ENCODE measurements around the gene AGBL4.

Gene AGBL4

GRCh38 chr1:48568501-48568900 lies 1455.3 kb downstream of the AGBL4 start:
- Histone ChIP-seq H3K36me3 (no peaks in the 10 kb centered on the region), H3K27me3 (no peaks in the 10 kb centered on the region), H3K9me3 (no peaks in the 10 kb centered on the region), H3K27ac (no peak overlapping the region), H3K4me1 (no peaks in the 10 kb centered on the region), H3K4me3 (no peak overlapping the region)
- intact Hi-C loops (cut with DNase I; ENCODE audit: low total_unique reads): no loop called here
- no peak for TF ChIP-seq CTCF (IDR thresholded peaks at IDR 0.05)
- DNase-seq: no peak

- no peak for TF ChIP-seq CTCF (IDR thresholded peaks at IDR 0.05)
- no peaks in the 10 kb centered on the region for H3K36me3 ChIP-seq
- intact Hi-C loops (cut with DNase I; ENCODE audit: low total_unique reads): no loop called here
Measured at GRCh38 chr1:48566492-48566891, 1457.3 kb downstream of the AGBL4 start.

GRCh38 chr1:48563021-48563420 lies 1460.7 kb downstream of the AGBL4 start:
- intact Hi-C loops (cut with DNase I; ENCODE audit: low total_unique reads): no loop called here
- no peaks in the 10 kb centered on the region for H3K36me3 ChIP-seq
- H3K27me3 ChIP-seq: no peaks in the 10 kb centered on the region
- H3K9me3 ChIP-seq: no peaks in the 10 kb centered on the region
- no peak for DNase-seq
- no peak for TF ChIP-seq CTCF (IDR thresholded peaks at IDR 0.05)
- no peak overlapping the region for H3K4me3 ChIP-seq
- H3K27ac ChIP-seq: no peak overlapping the region
- no peaks in the 10 kb centered on the region for H3K4me1 ChIP-seq

More at GRCh38 chr1:48566492-48566891, 1457.3 kb downstream of the AGBL4 start:
- DNase-seq: no peak
- Histone ChIP-seq H3K4me3 (no peak overlapping the region), H3K27me3 (no peaks in the 10 kb centered on the region), H3K9me3 (no peaks in the 10 kb centered on the region), H3K27ac (no peak overlapping the region), H3K4me1 (no peaks in the 10 kb centered on the region)

DNA sequence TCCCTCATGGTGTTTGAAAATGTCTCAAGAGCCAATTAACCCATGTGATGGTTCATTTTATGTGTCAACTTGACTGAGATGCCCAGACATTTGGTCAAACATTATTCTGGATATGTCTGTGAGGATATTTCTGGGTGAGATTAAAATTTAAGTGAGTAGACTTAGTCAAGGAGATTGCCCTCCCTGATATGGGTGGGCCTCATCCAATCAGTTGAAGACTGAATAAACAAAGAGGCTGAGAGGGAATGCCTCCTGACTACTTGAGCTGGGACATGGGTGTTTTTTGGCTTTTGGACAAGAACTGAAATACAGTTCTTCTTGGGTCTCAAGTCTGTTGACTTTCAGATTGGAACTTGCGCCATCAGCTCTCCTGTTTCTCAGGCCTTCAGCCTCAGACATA lies 1462.3 kb downstream of the AGBL4 start:
- Histone ChIP-seq H3K4me1 (no peaks in the 10 kb centered on the region), H3K27me3 (no peaks in the 10 kb centered on the region), H3K9me3 (no peaks in the 10 kb centered on the region), H3K4me3 (no peak overlapping the region), H3K36me3 (no peaks in the 10 kb centered on the region), H3K27ac (no peak overlapping the region)
- DNase-seq: no peak
- intact Hi-C loops (cut with DNase I; ENCODE audit: low total_unique reads): no loop called here
- TF ChIP-seq CTCF (IDR thresholded peaks at IDR 0.05): no peak

DNA sequence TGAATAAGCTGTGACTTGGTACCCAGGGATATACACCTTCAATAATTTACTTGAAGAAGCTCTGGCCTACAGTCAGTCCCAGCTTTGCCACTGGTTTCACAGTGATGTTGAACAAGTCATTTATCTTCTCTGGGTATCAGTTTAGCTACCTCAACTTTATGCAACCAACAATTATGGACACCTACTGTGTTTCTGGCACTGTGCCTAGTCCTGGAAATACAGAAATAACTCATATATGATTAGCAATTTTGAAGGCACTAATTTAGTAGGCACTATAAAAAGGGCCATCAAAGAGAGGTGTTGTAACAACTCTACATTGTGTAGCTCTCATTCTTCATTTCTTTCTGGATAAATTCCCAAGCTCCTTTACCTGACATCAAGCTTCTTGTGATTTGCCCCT lies 1463.2 kb downstream of the AGBL4 start:
- TF ChIP-seq CTCF (IDR thresholded peaks at IDR 0.05): no peak
- no peak overlapping the region for H3K27ac ChIP-seq
- intact Hi-C loops (cut with DNase I; ENCODE audit: low total_unique reads): no loop called here
- H3K36me3 ChIP-seq: no peaks in the 10 kb centered on the region
- no peaks in the 10 kb centered on the region for H3K9me3 ChIP-seq
- no peak for DNase-seq
- H3K27me3 ChIP-seq: no peaks in the 10 kb centered on the region
- H3K4me1 ChIP-seq: no peaks in the 10 kb centered on the region
- no peak overlapping the region for H3K4me3 ChIP-seq

GRCh38 chr1:48560116-48560515 lies 1463.6 kb downstream of the AGBL4 start:
- TF ChIP-seq CTCF (IDR thresholded peaks at IDR 0.05): no peak
- Histone ChIP-seq H3K4me1 (no peaks in the 10 kb centered on the region), H3K36me3 (no peaks in the 10 kb centered on the region), H3K27ac (no peak overlapping the region), H3K4me3 (no peak overlapping the region), H3K9me3 (no peaks in the 10 kb centered on the region), H3K27me3 (no peaks in the 10 kb centered on the region)
- no peak for DNase-seq
- intact Hi-C loops (cut with DNase I; ENCODE audit: low total_unique reads): no loop called here
